Heart left ventricle (tissue), 16 donors: Measurements from ENCODE around the gene TNFRSF13B. TPM values are rescaled to one million over a fixed set of nuclear protein-coding genes. Genes with fewer than 3 reads are reported as not detected.

Source experiments
- ATAC-seq, 4 donors: fragments of 200-7000 bp; cut with Tn5 transposase; one replicate each; pipeline ENCODE4 v1.9.1; 2020 to 2022; ENCODE audit warnings: moderate library complexity in 4 of 4, mild to moderate bottlenecking in 3 of 4, moderate number of reproducible peaks in 1 of 4
- DNase-seq, 5 donors: peaks; one replicate each; pipeline ENCODE4 v3.0.0-alpha.2; 2020
- H3K27ac ChIP-seq, 12 donors: fragments of 200-600 bp; sonication (generic) in 4 of 12; one replicate each; pipeline versions ENCODE4 v1.5.0 to v1.8.0; 2016 to 2022; ENCODE audit warnings: mild to moderate bottlenecking in 2 of 12
- H3K27me3 ChIP-seq, 9 donors: fragments of 200-600 bp; sonication (generic) in 2 of 9; one replicate each; pipeline versions ENCODE4 v1.5.1 to v1.8.0; 2016 to 2022; ENCODE audit warnings: mild to moderate bottlenecking in 3 of 9
- H3K36me3 ChIP-seq, 9 donors: fragments of 200-600 bp; sonication (generic) in 2 of 9; one replicate each; pipeline versions ENCODE4 v1.5.0 to v1.8.0; 2018 to 2022; ENCODE audit warnings: mild to moderate bottlenecking in 2 of 9
- H3K4me1 ChIP-seq, 12 donors: fragments of 200-600 bp; sonication (generic) in 4 of 12; one replicate each; pipeline versions ENCODE4 v1.5.0 to v1.8.0; 2016 to 2022; ENCODE audit warnings: mild to moderate bottlenecking in 3 of 12
- H3K4me3 ChIP-seq, 12 donors: fragments of 200-600 bp; sonication (generic) in 4 of 12; one replicate each; pipeline versions ENCODE4 v1.5.0 to v1.8.0; 2017 to 2022; ENCODE audit warnings: mild to moderate bottlenecking in 9 of 12, moderate library complexity in 4 of 12
- H3K9me3 ChIP-seq, 12 donors: fragments of 200-600 bp; sonication (generic) in 4 of 12; one replicate each; pipeline versions ENCODE4 v1.5.0 to v1.8.0; 2016 to 2022; ENCODE audit warnings: mild to moderate bottlenecking in 1 of 12
- CTCF ChIP-seq, 12 donors: fragments of 200-600 bp; sonication (generic) in 4 of 12; IDR thresholded peaks; one replicate each; pipeline versions ENCODE4 v1.5.0 to v1.8.0; 2018 to 2022; ENCODE audit warnings: antibody characterized with exemption in 12 of 12, mild to moderate bottlenecking in 5 of 12
- POLR2A ChIP-seq, 2 donors: fragments of 450-650 bp; IDR thresholded peaks; one replicate each; pipeline ENCODE4 v1.6.1; 2017; ENCODE audit warnings: antibody characterized with exemption in 2 of 2, mild to moderate bottlenecking in 2 of 2, moderate library complexity in 2 of 2
- WGBS, 4 donors: extraction: QIAGEN DNeasy Blood & Tissue Kit in 2 of 4; methylation state at CpG; one replicate each; pipeline versions ENCODE4 v1.1.5 to v1.1.7; 2013 to 2018; 5-methylcytosine and 5-hydroxymethylcytosine counted together
- intact Hi-C, 10 donors: fragments of 100-400 bp; cut with DNase I; formaldehyde crosslinking; loops; one replicate each; pipeline versions ENCODE4 v1.11.1 to v1.14.2; 2022
- polyA plus RNA-seq, 2 donors: library from polyadenylated mRNA; stranded (reverse); fragments of 200-250 nt; gene quantifications; one replicate each; pipeline ENCODE4 v1.2.3, GENCODE V29; 2013
- total RNA-seq, 9 donors: library from RNA; depleted of rRNA in 2 of 9; stranded (reverse); fragments of >200 nt in 2 of 9; fragmentation: NEBNext Ultra II Directional in 3 of 9; extraction: Animal tissue kit (Norgen Biotek cat#: 25700) in 3 of 9; gene quantifications; one replicate each; pipeline versions ENCODE4 v1.1.0 to v1.2.4, GENCODE V29; 2016 to 2023
- donor health status: ischemic (EF 13 %, LVEDD 7.1; RV severe dilation, severe dysfunction).
- donor health status: healthy with polysubstance abuse.
- donor health status: DM: no; HTN: yes; CAD: no.
- donor health status: DM: no; HTN: no; CAD: no.
- donor health status: ischemic (EF 25% LVEDD 6.9; RV normal size, moderate dysfunction).
- donor health status: ischemic (EF 25% LVEDD 5.7; RV mildly dilated, moderate dysfunction).
- donor health status: healthy.
- donor health status: DM: yes; HTN: yes; CAD: no.
- donor health status: ischemic (EF 35%, LVEDD 5.7; RV mildly dilated, moderate dysfunction).
- donor health status: nonischemic (EF 11% LVEDD 7.7; RV severe dilation, severe dysfunction).
- donor health status: DM: yes; HTN: yes; CAD: no.
- donor health status: PGD.
- donor health status: ischemic (EF 29% LVEDD 5.4; RV normal size, mild dysfunction).
- donor health status: nonischemic (EF 23%, LVEDD 6.1; RV moderate dilation, normal function).

Gene TNFRSF13B
- total and polyA plus RNA-seq, 11 donors: not detected

GRCh38 chr17:16953347-16953746 lies 18.6 kb downstream of the TNFRSF13B start:
- Histone ChIP-seq H3K9me3 (peaks cover 0 to 19% (median 12%) of the 10 kb centered on the region in 12 donors), H3K27ac (no peak overlapping the region), H3K4me3 (no peak overlapping the region), H3K4me1 (no peaks in the 10 kb centered on the region), H3K36me3 (no peaks in the 10 kb centered on the region), H3K27me3 (peaks cover 0 to 29% (median 7%) of the 10 kb centered on the region in 9 donors)
- DNase-seq (no peak), ATAC-seq (no peak)
- TF ChIP-seq POLR2A (IDR thresholded peaks at IDR 0.05) (no peak), CTCF (IDR thresholded peaks at IDR 0.05) (no peak)
- intact Hi-C loops: no loop called here
- WGBS, 4 donors: 74 to 80% (median 80%) methylated on average over 3 of the region's 3 CpGs

- Histone ChIP-seq H3K27me3 (peaks cover 0 to 29% (median 7%) of the 10 kb centered on the region in 9 donors), H3K4me1 (no peaks in the 10 kb centered on the region), H3K36me3 (no peaks in the 10 kb centered on the region), H3K4me3 (no peak overlapping the region), H3K27ac (no peak overlapping the region), H3K9me3 (peaks cover 0 to 23% (median 13%) of the 10 kb centered on the region in 12 donors)
- intact Hi-C loops: no loop called here
- DNase-seq (no peak), ATAC-seq (no peak)
- TF ChIP-seq POLR2A (IDR thresholded peaks at IDR 0.05) (no peak), CTCF (IDR thresholded peaks at IDR 0.05) (no peak)
- WGBS, 4 donors: 66 to 79% (median 76%) methylated on average over 8 of the region's 8 CpGs
These were observed 19.5 kb downstream of the TNFRSF13B start for GRCh38 chr17:16952401-16952800.

GRCh38 chr17:16950488-16950887 lies 21.4 kb downstream of the TNFRSF13B start:
- no peak overlapping the region for H3K27ac ChIP-seq
- TF ChIP-seq POLR2A (IDR thresholded peaks at IDR 0.05) (no peak), CTCF (IDR thresholded peaks at IDR 0.05) (no peak)
- no peak for DNase-seq
- H3K4me3 ChIP-seq: no peak overlapping the region
- peaks cover 0 to 16% (median 0%) of the 10 kb centered on the region in 9 donors for H3K27me3 ChIP-seq
- H3K36me3 ChIP-seq: no peaks in the 10 kb centered on the region
- no peaks in the 10 kb centered on the region for H3K4me1 ChIP-seq
- H3K9me3 ChIP-seq: peaks cover 0 to 21% (median 11%) of the 10 kb centered on the region in 12 donors
- WGBS, 4 donors: 78 to 87% (median 80%) methylated on average over 5 of the region's 5 CpGs
- intact Hi-C loops: no loop called here
- no peak for ATAC-seq

- Histone ChIP-seq H3K36me3 (no peaks in the 10 kb centered on the region), H3K27me3 (peaks cover 0 to 6% (median under 1%) of the 10 kb centered on the region in 9 donors), H3K27ac (no peak overlapping the region), H3K4me1 (no peaks in the 10 kb centered on the region), H3K4me3 (no peak overlapping the region), H3K9me3 (peaks cover 0 to 21% (median 11%) of the 10 kb centered on the region in 12 donors)
- 92 to 96% (median 94%) methylated on average over 6 of the region's 6 CpGs for whole genome bisulfite sequencing, 4 donors
- TF ChIP-seq CTCF (IDR thresholded peaks at IDR 0.05): no peak
- no peak for TF ChIP-seq POLR2A (IDR thresholded peaks at IDR 0.05)
- DNase-seq (no peak), ATAC-seq (no peak)
- intact Hi-C loops: no loop called here
These were observed 23.1 kb downstream of the TNFRSF13B start for GRCh38 chr17:16948587-16949376.
